Stimulated activated CD8-positive, alpha-beta memory T cell treated with anti-CD3 and anti-CD28 coated beads, Interleukin-2, amount 100 ng/mL, for 1 hour (primary cell): ENCODE results near the gene AKR7A2.
"Not testable (repeated sequence)": the region's sequence is repeated elsewhere in the genome, so short reads cannot be mapped to it uniquely, and the experiment has no call there.

Experiments
- DNase-seq, 2 donors: peaks; one replicate each; pipeline ENCODE4 v3.0.0-alpha.2; 2020; ENCODE audit warnings: low read depth in 2 of 2

AKR7A2 gene

GRCh38 chr1:19262744-19263143, 49.2 kb downstream of the AKR7A2 start:
- DNase-seq: no peak

DNA sequence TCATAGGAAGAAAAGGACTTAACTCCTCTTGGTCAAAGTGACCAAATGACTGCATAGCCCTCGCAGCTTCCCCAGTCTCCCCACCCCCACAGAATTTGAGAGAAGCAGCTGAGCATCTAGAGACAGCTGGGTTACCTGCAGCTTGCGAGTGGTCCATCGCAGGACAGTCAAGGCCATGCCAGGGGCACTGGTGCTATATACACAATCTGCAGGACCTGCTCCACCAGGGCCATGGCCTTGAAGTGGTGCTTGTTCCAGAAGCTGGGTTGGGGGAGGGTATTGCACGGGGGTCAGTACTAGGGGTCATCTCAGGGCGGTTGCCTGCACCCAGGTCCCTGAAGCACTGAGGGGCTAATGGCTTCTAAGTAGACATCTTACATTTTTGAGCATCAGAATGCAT, 49.9 kb downstream of the AKR7A2 start:
- DNase-seq: no peak

GRCh38 chr1:19260211-19261138, 51.5 kb downstream of the AKR7A2 start:
- no peak for DNase-seq

GRCh38 chr1:19258353-19258752, 53.6 kb downstream of the AKR7A2 start:
- no peak for DNase-seq

DNA sequence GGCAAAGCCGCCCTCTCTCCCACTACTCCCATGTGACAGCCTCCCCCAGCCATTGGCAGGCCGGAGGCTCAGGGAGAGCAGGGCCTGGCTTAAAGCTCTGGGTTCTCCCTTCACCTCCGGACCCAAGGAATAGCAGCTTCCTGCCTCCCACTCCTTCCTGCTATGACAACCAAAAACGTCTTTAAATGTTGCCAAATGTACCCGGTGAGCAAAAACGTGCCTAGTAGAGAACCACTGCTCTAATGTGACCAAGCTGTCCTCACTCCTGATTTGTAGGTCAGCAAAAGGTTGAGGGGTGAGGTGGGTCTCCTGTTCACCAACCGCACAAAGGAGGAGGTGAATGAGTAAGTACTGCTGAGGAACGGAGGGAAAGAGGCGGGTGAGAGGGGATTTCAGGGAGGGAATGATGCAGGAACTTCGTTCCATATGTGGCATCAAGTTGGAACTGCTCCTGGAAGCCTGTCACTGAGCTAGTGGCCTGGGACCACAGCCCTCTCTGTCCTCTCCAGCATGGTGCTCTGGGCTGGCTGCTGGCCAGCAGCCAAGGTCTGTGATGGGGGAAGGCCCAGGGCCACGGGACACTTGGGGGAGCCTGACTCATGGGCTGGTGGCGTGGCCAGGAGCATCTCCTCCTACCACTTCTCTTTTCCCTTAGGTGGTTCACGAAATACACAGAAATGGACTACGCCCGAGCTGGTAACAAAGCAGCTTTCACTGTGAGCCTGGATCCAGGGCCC, 54.6 kb downstream of the AKR7A2 start:
- no peak for DNase-seq

GRCh38 chr1:19256301-19256700, 55.6 kb downstream of the AKR7A2 start:
- DNase-seq: not testable (repeated sequence)

DNA sequence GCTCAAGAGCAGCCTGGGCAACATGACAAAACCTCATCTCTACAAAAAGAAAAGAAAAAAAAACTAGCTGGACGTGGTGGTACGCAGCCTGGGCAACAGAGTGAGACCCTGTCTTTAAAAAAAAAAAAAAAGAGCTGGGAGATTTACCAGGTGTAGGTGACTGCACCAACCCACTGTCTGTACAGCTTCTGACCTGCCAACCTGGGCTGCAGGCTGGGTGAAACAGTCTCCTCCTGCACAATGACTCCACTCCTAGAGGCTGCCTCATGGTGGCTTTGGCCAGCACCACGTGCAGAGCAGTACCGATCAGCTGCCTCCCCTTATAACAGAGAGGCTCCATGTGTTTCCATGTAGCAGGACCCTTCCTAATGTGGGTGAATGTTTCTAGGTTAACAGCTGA, 56.7 kb downstream of the AKR7A2 start:
- DNase-seq: no peak

DNA sequence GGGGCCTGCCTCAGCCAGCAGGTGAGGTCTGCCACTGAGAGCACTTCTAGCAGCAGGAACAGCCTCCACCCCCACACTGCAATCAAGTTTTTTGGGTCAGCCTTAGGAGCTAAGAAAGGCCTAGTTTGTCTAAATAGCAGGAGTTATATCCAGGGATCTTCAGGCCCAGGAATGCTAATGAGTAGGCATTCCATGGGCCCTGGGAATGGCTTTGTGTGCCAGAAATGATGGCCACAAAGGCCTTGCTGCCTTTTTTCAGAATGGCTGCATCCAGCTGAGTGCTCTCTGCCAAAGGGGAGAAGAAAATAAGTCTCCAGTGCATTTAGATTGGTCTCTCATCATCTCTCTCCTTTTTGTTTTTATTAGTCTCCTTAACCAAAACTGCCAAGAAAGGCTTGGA, 57.5 kb downstream of the AKR7A2 start:
- no peak for DNase-seq
